ENCODE measurements around the gene STARD10. TPM values are rescaled to one million over a fixed set of nuclear protein-coding genes. Genes with fewer than 3 reads are reported as not detected.
"Not testable (repeated sequence)": the region's sequence is repeated elsewhere in the genome, so short reads cannot be mapped to it uniquely, and the experiment has no call there.

The STARD10 gene
- total RNA-seq, 1 donor from 2014 or later = 27.2 TPM

GRCh38 chr11:72812967-72813739 is 19.3 kb upstream of the STARD10 start:
- intact Hi-C loops (cut with DNase I) = no loop called here
- ATAC-seq (peak; percentile 16), DNase-seq (ENCODE audit: low spot score) (peak; percentile 75)

DNA sequence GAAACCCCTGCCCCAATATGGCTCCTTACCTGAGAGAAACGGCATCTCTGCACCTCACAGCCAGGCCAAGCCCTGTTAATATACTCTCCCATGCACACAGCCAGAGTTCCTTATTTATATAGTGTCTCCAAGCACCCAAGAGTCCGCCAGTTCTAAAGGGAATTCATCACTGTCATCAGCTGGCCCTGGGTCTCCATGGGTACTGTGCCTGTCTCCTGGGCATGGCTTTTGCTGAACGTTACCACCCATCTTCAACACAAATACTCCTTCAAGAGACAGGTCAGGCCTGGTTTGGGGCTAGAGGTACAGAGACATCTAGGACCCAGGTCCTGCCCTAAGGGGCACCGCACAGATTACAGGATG is 18.7 kb upstream of the STARD10 start:
- ATAC-seq = no peak
- intact Hi-C loops (cut with DNase I) = no loop called here
- no peak for DNase-seq (ENCODE audit: low spot score)

GRCh38 chr11:72811686-72812085 is 17.8 kb upstream of the STARD10 start:
- ATAC-seq; intact Hi-C loops (cut with DNase I): not testable (repeated sequence)

DNA sequence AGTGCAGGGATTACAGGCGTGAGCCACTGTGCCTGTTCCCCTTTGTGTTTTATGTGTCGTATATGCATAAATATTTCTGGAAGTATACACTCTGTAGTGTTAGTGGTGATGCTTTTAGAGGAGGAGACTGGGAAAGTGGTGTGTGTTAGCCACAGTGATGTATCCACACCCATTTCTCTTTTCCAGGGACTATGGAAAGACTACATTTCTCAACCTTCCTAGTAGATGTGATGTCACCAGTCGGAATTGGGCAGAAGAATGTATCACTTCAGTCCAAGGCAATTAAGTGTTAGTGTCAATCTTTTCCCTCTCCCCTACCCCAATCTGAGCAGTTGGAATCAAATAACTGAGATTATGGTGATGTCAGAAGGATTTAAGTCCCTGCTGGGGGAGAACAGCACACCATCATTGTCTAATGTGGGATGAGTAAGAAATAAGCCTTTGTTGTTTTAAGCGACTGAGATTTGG is 14.5 kb upstream of the STARD10 start:
- ATAC-seq = no peak
- DNase-seq (ENCODE audit: low spot score) = no peak
- intact Hi-C loops (cut with DNase I) = no loop called here

More at GRCh38 chr11:72811686-72812085, 17.8 kb upstream of the STARD10 start:
- not testable (repeated sequence) for DNase-seq (ENCODE audit: low spot score)

- intact Hi-C loops (cut with DNase I) = no loop called here
- no peak for DNase-seq (ENCODE audit: low spot score)
- ATAC-seq = peak; percentile 43
Measured at GRCh38 chr11:72807792-72808191, 13.9 kb upstream of the STARD10 start.

GRCh38 chr11:72807021-72807693 is 13.3 kb upstream of the STARD10 start:
- DNase-seq (ENCODE audit: low spot score) (no peak), ATAC-seq (peak; percentile 85)
- intact Hi-C loops (cut with DNase I) = no loop called here

DNA sequence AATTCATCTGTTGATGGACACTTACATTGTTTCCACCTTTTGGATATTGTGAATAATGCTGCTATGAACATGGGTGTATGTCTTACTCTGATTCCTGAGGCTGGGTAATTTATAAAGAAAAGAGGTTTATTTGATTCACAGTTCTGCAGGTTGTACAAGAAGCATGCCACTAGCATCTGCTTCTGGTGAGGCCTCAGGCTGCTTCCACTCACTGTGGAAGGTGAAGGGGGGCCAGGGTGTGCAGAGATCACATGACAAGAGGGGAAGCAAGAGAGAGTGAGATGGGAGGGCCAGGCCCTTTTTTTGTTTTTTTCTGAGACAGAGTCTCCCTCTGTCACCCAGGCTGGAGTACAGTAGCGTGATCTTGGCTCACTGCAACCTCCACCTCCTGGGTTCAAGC is 12.5 kb upstream of the STARD10 start:
- intact Hi-C loops (cut with DNase I); ATAC-seq; DNase-seq (ENCODE audit: low spot score): not testable (repeated sequence)

DNA sequence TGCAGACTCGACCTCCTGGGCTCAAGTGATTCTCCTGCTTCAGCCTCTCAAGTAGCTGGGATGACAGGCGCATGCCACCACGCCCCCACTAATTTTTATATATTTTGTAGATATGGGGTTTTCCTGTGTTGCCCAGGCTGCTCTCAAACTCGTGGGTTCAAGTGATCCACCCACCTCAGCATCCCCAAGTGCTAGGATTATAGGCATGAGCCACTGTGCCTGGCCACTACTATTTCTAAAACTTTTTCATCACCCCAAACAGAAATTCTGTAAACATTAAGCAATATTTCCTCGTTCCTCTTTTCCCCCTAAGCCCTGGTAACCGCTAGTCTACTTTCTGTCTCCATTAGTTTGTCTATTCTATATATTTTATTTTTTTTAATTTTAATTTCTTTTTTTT is 11.4 kb upstream of the STARD10 start:
- DNase-seq (ENCODE audit: low spot score) = no peak
- intact Hi-C loops (cut with DNase I) = no loop called here
- ATAC-seq = no peak

- ATAC-seq (no peak), DNase-seq (ENCODE audit: low spot score) (no peak)
- intact Hi-C loops (cut with DNase I) = no loop called here
Measured at GRCh38 chr11:72802822-72803221, 9.0 kb upstream of the STARD10 start.

DNA sequence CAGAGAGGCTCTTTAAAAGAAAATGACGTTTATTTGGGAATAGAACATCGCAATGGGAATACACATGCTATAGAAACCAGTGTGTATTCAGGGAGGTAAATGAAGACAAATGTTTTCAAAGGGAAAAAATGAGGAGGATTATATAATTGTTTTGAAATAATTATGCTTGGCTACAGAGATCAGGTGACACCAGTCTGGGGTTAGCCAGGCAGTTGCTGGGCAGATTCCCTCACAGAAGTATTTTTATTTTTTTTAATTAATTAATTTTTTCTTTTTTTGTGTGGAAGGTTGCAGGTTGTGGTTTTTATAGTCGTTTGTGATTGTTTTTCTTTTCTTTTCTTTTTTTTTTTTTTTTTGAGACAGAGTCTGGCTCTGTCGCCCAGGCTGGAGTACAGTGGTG is 5.6 kb upstream of the STARD10 start:
- DNase-seq (ENCODE audit: low spot score) (no peak), ATAC-seq (no peak)
- intact Hi-C loops (cut with DNase I) = no loop called here

GRCh38 chr11:72798361-72798760 is 4.5 kb upstream of the STARD10 start:
- intact Hi-C loops (cut with DNase I) = no loop called here
- DNase-seq (ENCODE audit: low spot score) (no peak), ATAC-seq (no peak)

DNA sequence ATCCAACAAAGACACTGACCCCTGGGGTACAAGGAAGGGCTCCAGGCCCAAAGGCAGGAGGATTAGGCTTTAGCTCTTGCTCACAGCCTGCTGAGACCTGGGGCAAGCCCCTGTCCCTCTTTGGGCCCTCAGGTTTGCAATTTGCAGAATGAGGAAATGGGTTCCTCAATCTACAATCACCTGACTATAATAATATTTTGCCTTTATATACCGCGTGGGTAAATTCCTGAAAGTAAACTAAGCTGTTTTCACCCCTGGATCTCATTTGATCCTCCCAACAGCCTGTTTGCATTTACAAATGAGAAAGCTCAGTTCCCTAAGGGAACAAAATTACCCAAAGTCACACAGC is 797 bp downstream of the STARD10 start:
- intact Hi-C loops (cut with DNase I) = no loop called here
- DNase-seq (ENCODE audit: low spot score) = no peak
- ATAC-seq = no peak

GRCh38 chr11:72792437-72793021 is 1.3 kb downstream of the STARD10 start:
- DNase-seq (ENCODE audit: low spot score) (no peak), ATAC-seq (no peak)
- intact Hi-C loops (cut with DNase I) = no loop called here

DNA sequence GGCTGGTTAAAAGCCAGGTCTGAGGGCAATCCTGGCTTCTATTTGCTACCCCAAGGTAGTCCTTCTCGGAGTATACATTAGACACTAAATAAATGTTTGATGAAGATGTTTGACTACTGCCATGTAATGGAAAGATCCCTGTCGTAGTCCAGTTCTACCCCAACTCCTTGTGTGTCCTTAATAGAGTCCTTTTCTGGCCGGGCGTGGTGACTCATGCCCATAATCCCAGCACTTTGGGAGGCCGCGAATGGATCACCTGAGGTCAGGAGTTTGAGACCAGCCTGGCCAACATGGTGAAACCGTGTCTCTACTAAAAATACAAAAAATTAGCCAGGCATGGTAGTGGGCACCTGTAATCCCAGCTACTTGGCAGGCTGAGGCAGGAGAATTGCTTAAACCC is 2.6 kb downstream of the STARD10 start:
- intact Hi-C loops (cut with DNase I); DNase-seq (ENCODE audit: low spot score); ATAC-seq: not testable (repeated sequence)

DNA sequence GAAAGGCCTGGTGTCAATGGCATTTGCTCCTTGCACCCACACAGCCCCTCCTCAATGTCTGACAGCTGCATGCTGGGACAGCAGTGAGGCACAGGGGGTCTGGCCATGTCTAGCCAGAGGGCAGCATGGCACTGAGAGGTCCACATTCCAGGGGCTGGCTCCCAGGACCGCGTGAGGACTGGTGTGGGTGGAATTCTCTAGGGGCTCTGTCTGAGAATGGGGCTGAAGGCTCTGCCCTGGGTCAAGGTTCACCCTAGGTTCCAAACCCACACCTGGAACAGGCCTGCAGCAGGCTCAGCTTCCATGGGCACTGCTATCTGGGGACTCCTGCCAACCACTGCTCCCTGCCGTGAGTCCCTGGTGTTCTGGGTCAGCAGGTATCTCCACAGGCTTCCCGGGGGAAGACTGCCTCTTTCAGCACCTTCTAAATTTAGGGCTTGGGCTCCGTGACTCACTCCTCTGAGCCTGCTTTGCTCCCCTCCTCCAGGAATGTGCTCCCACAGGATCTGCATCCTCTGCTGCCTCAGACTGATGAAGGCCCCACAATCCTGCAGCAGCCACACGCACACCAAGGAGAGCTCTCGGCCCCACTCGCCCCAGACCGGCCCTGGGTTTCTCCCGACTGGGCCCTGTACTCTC is 4.2 kb downstream of the STARD10 start:
- ATAC-seq (no peak), DNase-seq (ENCODE audit: low spot score) (no peak)
- intact Hi-C loops (cut with DNase I) = loop anchor here (5.0 kb wide), 1 partner anchor 62 kb away; no protein-coding TSS in a partner anchor

DNA sequence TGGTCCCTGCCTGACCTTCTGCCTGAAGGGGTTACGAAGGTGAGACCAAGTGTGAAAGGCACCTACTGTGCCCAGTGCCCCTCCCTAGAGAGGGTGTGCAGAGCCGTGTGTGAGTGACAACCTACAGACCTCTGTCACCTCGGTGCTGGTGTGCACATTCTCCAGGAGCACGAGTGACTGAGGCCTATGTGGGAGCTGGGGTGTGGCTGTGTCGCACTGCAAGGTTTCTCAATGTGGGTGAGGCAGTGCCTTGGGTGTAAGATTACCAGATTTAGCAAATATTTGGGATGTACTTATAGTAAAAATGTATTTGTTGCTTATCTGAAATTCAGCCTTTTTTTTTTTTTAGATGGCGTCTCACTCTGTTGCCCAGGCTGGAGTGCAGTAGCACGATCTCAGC is 5.6 kb downstream of the STARD10 start:
- DNase-seq (ENCODE audit: low spot score) (no peak), ATAC-seq (no peak)
- intact Hi-C loops (cut with DNase I) = loop anchor here (5.0 kb wide), 1 partner anchor 61 kb away; no protein-coding TSS in a partner anchor

GRCh38 chr11:72787216-72788104 is 6.4 kb downstream of the STARD10 start:
- ATAC-seq (peak; percentile 6), DNase-seq (ENCODE audit: low spot score) (no peak)
- intact Hi-C loops (cut with DNase I) = loop anchor here (5.0 kb wide), 1 partner anchor 60 kb away; no protein-coding TSS in a partner anchor
